ENCODE data around the gene CEP20. TPM values are rescaled to one million over a fixed set of nuclear protein-coding genes. Genes with fewer than 3 reads are reported as not detected.
A peak's percentile ranks its signal among the peaks of the same experiment; 100 is the strongest.

Gene CEP20
- total and polyA plus RNA-seq, 10 of the 15 experiments (the other 5 are each of a cell fraction or from before 2014, with no cell fraction given): 33.4 to 57.8 (median 52.6) TPM

DNA sequence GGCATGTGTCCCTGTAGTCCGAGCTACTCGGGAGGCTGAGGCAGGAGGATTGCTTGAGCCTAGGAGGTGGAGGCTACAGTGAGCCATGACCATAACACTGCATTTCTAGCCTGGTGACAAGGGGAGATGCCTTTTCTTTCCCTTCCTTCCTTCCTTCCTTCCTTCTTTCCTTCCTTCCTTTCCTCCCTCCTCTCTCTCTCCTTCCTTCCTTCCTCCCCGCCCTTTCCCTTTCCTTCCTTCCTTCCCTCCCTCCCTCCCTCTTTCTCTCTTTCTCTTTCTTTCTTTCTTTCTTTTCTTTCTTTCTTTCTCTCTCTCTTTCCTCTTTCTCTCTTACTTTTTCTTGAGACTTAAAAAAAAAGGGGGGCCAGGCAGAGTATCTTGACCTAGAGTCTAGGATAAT, 3.1 kb upstream of the CEP20 start:
- H3K4me3 ChIP-seq: no peak overlapping the region
- WGBS (ENCODE audit: insufficient coverage, insufficient replicate concordance, low lambda C conversion rate, missing lambda C conversion rate): 95% methylated on average over 2 of the region's 3 CpGs
- intact Hi-C loops (cut with micrococcal nuclease; ENCODE audit: unreplicated experiment): no loop called here
- ChIA-PET SMC1A (ENCODE audit: uncharacterized antibody, unreplicated experiment) (no interaction called here), POLR2A (no interaction called here), RAD21 (ENCODE audit: unreplicated experiment) (no interaction called here), CTCF (interaction anchor here (0.8 kb wide), 1 partner anchor 16 kb away, joined by 3 read pairs; no protein-coding TSS in a partner anchor)
- no peak for DNase-seq (ENCODE audit: low read depth, low spot score)
- no peak overlapping the region for H3K27ac ChIP-seq (ENCODE audit: control insufficient read depth, insufficient read depth)
- TF ChIP-seq IKZF1 (conservative IDR thresholded peaks at IDR 0.05) (no peak), NBN (IDR thresholded peaks at IDR 0.05) (no peak), EGR1 (IDR thresholded peaks at IDR 0.05; ENCODE audit: borderline replicate concordance in 1 of 2, low read depth in 2 of 2, low read length in 2 of 2) (no peak), PAX5 (IDR thresholded peaks at IDR 0.05; ENCODE audit: borderline replicate concordance, low read depth, low read length) (no peak)
- H3K4me2 ChIP-seq (ENCODE audit: control insufficient read depth, insufficient read depth): no peak overlapping the region
- H3K9ac ChIP-seq (ENCODE audit: control insufficient read depth, insufficient read depth, low read length): no peak overlapping the region
- no peaks in the 10 kb centered on the region for H3K9me3 ChIP-seq (replicated peaks; ENCODE audit: control insufficient read depth, insufficient read depth, low read length)
- H4K20me1 ChIP-seq (ENCODE audit: control insufficient read depth, insufficient read depth): no peaks in the 10 kb centered on the region
- no peak for ATAC-seq
- no peaks in the 10 kb centered on the region for H3K36me3 ChIP-seq (ENCODE audit: control insufficient read depth in 2 of 2, insufficient read depth in 2 of 2, low read length in 1 of 2)
- in situ Hi-C loops (cut with MboI): no loop called here
- H3K79me2 ChIP-seq (ENCODE audit: control insufficient read depth, insufficient read depth, low read length): peaks cover 18% of the 10 kb centered on the region
- H2AFZ ChIP-seq (ENCODE audit: control insufficient read depth, low read depth, low read length): no peak overlapping the region
- H3K27me3 ChIP-seq (replicated peaks in 1 of 2; ENCODE audit: control insufficient read depth in 2 of 2, insufficient read depth in 2 of 2, low read length in 1 of 2): no peaks in the 10 kb centered on the region
- peaks cover 12% of the 10 kb centered on the region for H3K4me1 ChIP-seq (ENCODE audit: control insufficient read depth, insufficient read depth, low read length)
- no peak for FAIRE-seq
- no TSS peak for BruUV-seq (replicated peaks)

GRCh38 chr16:15887283-15887682, 1.1 kb downstream of the CEP20 start:
- no peak for FAIRE-seq
- no peaks in the 10 kb centered on the region for H4K20me1 ChIP-seq (ENCODE audit: control insufficient read depth, insufficient read depth)
- SMC1A ChIA-PET (ENCODE audit: uncharacterized antibody, unreplicated experiment): interaction anchor here (0.7 to 3.8 kb wide), 10 partner anchors 8 to 295 kb away, joined by 3 to 37 read pairs (median 9); no protein-coding TSS in a partner anchor
- H2AFZ ChIP-seq (ENCODE audit: control insufficient read depth, low read depth, low read length): no peak overlapping the region
- no peak for DNase-seq (ENCODE audit: low read depth, low spot score)
- H3K36me3 ChIP-seq (ENCODE audit: control insufficient read depth in 2 of 2, insufficient read depth in 2 of 2, low read length in 1 of 2): no peaks in the 10 kb centered on the region
- intact Hi-C loops (cut with micrococcal nuclease; ENCODE audit: unreplicated experiment): loop anchor here (5.0 to 10.0 kb wide), 2 partner anchors 60 to 148 kb away; partner anchors contain the start of gene ABCC1
- H3K4me2 ChIP-seq (ENCODE audit: control insufficient read depth, insufficient read depth): peak overlapping the region; percentile 56
- H3K9me3 ChIP-seq (replicated peaks; ENCODE audit: control insufficient read depth, insufficient read depth, low read length): no peaks in the 10 kb centered on the region
- peaks cover 10% of the 10 kb centered on the region for H3K4me1 ChIP-seq (ENCODE audit: control insufficient read depth, insufficient read depth, low read length)
- peak overlapping the region; percentile 96 for H3K4me3 ChIP-seq
- POLR2A ChIA-PET: interaction anchor here (0.6 to 2.8 kb wide), 6 partner anchors 10 to 248 kb away, joined by 3 to 13 read pairs (median 4); no protein-coding TSS in a partner anchor
- TF ChIP-seq BCL11A (IDR thresholded peaks at IDR 0.05; ENCODE audit: low read depth, low read length) (no peak), USF2 (IDR thresholded peaks at IDR 0.05; ENCODE audit: borderline replicate concordance, low read depth, low read length) (no peak), BRCA1 (IDR thresholded peaks at IDR 0.05; ENCODE audit: low read depth, low read length) (no peak), HSF1 (IDR thresholded peaks at IDR 0.05; ENCODE audit: low read depth, low read length) (no peak)
- peaks cover 34% of the 10 kb centered on the region for H3K79me2 ChIP-seq (ENCODE audit: control insufficient read depth, insufficient read depth, low read length)
- no peak for ATAC-seq
- peak overlapping the region; percentile 87; the same call in 1 of the 2 replicates for H3K27ac ChIP-seq (ENCODE audit: control insufficient read depth, insufficient read depth)
- RAD21 ChIA-PET (ENCODE audit: unreplicated experiment): interaction anchor here (1.1 to 2.4 kb wide), 3 partner anchors 64 to 145 kb away, joined by 3 to 28 read pairs (median 5); no protein-coding TSS in a partner anchor
- H3K27me3 ChIP-seq (replicated peaks in 1 of 2; ENCODE audit: control insufficient read depth in 2 of 2, insufficient read depth in 2 of 2, low read length in 1 of 2): no peaks in the 10 kb centered on the region
- CTCF ChIA-PET: interaction anchor here (1.2 to 3.5 kb wide), 5 partner anchors 10 to 237 kb away, joined by 3 to 29 read pairs (median 4); no protein-coding TSS in a partner anchor
- 82% methylated on average over 4 of the region's 4 CpGs for WGBS (ENCODE audit: insufficient coverage, insufficient replicate concordance, low lambda C conversion rate, missing lambda C conversion rate)
- in situ Hi-C loops (cut with MboI): no loop called here
- peak overlapping the region; percentile 92; the same call in 1 of the 2 replicates for H3K9ac ChIP-seq (ENCODE audit: control insufficient read depth, insufficient read depth, low read length)
- no TSS peak for BruUV-seq (replicated peaks)
